GM18861 (cell line): Measurements from ENCODE around the gene DOCK8.

Source experiments
- ATAC-seq: cut with Tn5 transposase; IDR thresholded peaks from one replicate; pipeline ENCODE4 v1.9.1; 2021; ENCODE audit not compliant: unreplicated experiment

Gene DOCK8

GRCh38 chr9:453832-454231 is 239.2 kb downstream of the DOCK8 start:
- no peak for ATAC-seq

DNA sequence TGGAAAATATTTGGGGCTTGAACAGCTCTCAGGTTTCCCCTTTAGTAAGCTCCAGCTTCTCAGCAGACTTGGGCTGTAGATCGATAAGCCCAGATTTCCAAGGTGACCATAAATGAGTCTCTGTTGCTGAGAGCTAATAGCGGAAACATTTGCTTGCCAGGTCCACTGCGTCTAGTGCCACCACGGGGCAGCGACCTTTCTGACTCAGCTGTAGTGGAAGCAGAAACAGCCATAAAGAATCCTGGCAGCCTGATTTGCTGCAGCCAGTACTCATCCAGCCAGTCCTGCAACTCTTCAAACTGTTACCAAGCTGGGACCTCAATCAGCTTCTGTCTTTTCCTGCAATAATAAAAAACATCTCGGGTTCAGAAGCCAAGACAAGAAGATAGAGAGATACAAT is 241.7 kb downstream of the DOCK8 start:
- ATAC-seq, result no peak

DNA sequence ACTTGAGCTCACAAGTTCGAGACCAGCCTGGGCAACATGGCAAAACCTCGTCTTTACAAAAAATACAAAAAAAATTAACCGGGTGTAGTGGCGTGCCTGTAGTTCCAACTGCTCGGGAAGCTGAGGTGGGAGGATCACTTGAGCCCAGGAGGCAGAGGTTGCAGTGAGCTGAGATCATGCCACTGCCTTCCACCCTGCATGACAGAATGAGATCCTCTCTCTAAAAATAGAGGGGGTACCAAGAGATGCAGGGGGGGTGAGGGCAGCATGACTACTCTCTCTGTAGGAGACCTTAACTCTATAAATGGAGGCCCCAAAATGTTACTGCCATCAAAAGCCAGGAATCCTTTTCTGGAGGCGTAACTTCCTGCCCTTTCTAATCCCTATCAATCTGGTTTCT is 243.9 kb downstream of the DOCK8 start:
- ATAC-seq, result no peak

GRCh38 chr9:459491-460444 is 245.1 kb downstream of the DOCK8 start:
- ATAC-seq, result no peak

DNA sequence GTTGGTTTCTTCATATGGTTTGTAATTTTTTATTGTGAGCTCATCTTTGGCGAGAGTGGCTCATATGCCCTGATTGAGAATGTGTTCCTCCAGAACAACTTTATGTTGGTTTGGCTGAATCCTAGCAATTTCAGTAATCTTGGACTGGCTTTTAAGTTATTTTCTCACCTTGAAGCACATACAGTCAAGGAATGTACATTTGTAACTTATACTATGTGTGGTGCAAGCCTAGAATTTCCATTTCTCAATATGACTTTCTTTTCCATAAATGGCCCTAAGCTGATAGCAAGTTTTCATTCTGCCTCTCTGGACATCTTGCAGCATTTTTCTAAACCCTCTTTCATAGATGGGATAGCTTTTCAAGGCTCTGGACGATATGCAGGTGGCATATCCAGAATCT is 247.5 kb downstream of the DOCK8 start:
- no peak for ATAC-seq

DNA sequence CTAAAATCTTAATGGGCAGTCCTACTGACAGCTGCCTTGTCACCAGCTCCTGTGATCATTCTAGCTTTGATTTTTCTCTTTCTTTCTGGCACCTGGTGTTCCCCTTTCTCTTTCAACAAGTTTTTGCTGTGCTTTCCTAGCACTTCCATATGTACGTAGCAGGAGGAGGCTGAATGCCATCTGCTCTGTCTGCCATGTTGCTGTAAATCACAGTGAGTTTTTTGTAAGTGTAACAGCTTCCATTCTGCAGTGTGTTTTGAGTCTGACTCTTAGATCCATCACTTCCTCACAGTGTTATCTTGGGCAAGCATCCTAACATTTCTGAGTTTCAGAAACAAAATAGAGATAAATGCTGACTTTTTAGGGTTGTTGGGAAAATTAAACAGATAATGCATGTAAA is 247.9 kb downstream of the DOCK8 start:
- no peak for ATAC-seq

DNA sequence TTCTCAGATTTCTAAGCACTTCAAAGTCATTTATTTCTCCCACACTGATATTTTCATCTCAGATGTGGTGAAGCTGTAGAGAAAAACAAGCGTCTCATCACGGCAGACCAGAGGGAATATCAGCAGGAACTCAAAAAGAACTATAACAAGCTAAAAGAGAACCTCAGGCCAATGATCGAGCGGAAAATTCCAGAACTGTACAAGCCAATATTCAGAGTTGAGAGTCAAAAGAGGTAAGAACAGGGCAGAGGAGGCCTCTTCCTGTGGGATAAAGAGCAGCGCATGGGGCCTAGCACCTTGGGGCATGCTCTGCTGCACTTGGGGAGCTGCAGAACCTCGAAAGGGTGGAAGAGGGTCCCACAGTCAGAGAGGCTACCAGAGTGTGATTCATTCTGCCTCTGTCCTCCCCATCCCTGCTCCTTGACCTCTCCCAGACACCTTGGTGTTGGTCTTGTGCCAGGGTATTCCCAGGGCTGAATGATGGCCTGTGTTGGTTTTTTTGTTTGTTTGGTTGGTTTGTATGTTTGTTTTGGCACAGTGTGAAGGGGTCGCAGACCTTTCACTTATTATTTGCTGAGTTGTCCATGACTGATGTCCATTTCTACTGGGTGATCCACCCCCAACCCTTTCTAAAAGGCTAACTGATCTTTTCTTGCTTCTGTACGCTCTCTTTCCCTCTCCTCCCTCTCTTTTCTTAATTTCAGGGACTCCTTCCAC is 248.9 kb downstream of the DOCK8 start:
- no peak for ATAC-seq

DNA sequence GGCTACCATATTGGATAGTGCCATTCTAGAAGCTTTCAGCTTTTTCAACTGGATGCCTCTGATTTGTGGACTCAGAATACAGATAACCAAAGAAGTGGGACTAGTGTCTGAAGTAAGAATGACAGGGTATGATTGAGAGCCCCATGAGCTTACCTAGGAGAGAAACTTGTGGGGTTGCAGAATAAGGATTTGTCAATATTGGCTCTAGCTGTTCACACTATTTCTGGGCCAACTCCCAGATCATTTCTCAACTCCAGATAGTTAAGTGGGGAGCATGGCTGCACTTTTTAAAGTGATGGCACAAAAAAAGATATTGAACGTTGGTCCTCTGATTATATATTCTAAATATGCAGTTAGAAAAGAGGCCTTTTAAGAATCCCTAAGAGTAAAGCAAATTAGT is 252.1 kb downstream of the DOCK8 start:
- ATAC-seq, result no peak

DNA sequence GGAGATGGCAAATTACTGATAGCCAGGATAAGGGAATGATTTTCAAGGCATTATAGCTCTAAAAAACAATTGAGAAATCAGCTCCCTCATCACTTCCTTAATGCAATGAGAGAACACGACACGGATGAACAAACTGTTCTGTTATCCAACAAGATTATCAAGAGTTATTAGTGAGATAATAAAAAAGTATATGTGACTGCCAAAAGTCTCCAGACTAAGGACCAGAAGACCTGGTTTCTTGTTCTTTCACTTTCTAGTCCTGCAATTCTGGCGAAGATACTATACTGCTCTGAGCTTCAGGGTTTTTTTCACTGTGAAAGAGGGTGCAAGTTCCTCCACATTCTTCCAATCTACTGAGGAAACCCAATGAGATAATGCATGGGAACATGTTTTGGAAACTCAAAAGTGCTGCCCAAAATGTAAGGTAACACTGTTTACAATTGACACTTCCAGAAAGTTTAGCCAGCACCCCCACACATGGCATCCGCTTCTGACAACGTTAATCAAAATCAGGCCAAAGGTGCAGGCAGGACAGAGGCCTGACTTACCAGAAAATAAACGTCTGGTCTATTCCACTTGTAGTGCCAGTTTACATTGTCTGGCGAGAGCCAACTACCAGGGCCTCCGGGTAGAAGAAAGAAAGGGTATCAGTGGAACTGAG is 254.2 kb downstream of the DOCK8 start:
- no peak for ATAC-seq

DNA sequence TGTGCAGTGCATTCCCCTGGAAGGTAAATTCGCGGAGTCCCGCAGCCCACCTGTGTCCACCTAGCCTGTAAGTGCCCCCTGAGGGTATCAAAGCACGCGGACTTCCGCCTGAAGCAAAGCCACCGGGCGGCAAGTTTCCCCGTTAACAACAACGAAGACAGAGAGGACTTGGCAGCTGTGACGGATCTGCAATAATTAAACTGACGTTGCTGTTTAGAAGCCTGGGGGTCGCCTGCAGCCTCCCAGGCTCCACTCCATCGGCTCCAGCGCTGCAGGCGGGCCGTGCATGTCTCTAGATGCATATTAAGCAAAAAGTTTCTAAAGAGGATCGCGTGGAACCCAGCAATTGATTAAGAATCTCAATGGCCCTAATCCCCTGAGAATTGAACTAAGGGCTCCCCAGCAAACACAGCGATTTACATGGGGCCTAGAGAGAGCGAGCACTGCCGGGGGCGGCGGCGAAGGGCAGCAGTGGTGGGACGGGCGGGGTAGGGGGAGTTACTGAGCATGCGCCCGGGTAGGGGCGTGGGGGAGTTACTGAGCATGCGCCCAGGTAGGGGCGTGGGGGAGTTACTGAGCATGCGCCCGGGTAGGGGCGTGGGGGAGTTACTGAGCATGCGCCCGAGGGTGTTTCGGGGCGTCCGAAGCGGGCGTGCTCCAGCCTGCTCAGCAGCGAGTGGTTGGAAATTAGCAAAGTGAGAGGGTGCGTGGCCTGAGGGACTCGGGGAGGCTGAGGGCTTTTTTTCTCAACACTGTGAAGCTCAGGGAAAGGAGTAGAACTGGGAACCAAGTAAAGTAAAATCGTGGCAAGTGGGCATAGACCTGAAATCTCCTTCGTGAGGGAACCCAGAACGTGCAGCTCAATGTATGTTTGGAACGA is 255.2 kb downstream of the DOCK8 start:
- peak; percentile 83 for ATAC-seq

GRCh38 chr9:470552-471194 is 256.0 kb downstream of the DOCK8 start:
- ATAC-seq, result peak; percentile 2

GRCh38 chr9:471320-471719 is 256.7 kb downstream of the DOCK8 start:
- ATAC-seq, result no peak

DNA sequence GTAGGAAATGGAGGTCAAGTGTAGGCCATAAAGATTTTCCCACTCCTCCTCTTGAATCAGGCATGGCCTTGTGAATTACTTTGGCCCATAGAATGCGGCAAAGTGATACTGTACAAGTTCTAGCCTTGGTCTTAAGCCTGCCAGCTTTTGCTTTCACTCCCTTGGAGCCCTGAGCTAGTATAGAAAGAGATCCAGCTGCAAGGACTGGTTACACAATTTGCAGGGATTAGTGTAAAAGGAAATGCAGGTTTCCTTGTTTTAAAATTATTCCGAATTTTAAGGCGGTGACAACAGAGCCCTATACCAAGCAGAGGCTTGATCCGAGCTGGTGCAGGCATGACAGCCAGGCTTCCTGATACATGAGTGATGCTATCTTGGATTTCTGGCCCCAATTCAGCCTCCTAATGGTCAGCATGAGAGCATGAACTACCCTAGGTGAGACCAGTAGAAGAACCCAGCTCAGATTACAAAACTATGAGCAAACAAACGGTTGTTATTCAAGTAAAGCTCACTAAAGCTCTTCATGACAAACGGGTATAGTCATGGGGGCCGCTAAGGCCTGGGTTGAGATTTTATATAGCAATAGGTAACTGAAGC is 257.9 kb downstream of the DOCK8 start:
- ATAC-seq, result no peak

DNA sequence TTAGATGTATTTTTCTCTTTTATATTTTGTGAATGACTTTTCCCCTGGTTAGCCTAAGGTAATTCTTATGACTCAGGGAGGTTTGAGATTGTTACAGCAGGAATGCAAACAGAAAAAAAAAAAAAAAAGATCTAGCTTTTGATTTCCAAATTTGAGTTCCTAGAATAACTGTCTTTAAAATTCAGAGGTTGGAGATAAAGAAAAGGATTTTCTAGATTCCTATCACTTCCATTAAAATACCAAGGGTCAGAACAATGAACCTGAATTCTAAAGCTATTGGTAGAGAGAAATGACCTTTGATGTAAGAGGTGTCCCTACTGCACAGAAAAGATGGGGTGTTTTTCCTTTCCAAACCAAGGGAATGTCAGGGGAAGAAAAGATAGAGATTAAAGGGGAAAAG is 262.5 kb downstream of the DOCK8 start:
- no peak for ATAC-seq

DNA sequence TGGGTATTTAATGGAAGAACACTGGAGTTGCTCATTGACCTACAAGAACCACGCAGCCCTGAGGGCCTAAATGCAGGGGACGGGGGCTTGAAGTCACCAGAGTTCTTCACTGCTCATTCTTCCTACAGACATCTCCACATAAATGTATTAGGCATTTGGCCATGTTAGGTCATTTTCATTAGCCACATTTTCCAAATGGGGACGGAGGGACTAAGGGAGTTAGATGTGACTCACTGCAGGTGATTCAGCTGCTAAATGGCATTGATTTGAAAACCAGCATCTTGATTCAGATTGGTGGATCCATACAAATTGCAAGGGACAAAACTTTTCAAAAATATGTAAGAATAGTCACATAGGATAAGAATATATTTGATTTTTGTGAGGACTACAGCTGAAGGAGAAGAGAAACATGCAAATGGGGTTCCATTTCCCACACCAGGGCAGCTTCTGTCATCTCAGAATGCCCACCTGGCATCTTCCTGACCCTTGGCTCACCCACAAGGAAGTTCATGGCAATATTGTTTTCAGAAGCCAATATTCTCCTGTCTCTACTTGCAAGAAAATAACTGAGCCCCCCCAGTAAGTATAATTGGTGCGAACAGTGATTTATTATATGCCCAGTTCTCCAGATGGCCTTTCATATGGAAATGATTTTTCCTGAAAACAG is 264.8 kb downstream of the DOCK8 start:
- ATAC-seq, result no peak

DNA sequence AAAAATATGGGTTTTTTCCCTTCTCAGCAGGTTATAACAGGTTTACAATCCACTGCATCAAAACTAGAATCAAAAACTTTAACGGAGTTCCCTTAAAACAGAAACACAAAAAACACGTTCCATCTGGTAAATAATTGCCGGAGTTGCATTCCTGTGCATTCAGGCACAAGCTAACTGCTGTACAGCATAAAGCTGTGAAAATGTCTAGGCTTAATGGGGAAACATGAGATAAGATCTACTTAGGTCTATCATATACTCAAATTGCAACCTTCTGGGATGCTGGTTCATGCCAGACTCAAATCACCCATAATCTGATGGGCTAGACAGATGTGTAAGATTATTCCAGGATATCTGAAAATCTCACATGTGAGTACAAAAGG is 265.3 kb downstream of the DOCK8 start:
- ATAC-seq, result no peak

DNA sequence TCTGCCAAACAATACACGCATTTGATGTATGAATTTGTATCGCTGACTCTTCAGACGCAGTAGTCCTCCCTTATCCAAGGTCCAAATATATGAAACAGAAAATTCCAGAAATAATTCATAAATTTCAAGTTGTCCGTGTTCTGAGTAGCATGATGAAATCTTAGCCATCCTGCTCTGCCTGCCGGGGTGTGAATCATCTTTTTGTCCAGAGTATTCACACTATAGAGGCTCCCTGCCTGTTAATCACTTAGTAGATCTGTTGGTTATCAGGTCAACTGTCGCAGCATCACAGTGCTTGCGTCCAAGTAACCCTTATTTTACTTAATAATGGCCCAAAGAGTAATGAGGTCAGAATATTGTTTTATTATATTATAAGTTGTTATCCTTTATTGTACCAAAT is 268.1 kb downstream of the DOCK8 start:
- no peak for ATAC-seq

DNA sequence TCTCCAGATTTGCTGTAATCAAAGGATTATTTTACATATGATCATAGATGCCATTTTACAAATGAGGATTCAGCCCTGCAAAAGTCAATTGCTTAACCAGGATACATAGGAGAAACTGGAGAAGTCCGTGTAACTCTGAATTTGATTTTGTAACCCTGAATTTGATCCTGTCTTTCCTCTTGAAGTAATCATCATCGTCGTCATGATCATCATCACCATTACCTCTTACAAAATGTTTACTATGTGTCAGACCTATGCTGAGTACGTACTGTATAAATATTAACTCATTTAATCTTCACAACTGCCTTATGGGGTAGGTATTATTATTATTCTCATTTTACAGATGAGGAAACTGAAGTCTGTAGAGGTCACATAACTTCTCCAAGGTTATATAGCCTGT is 271.5 kb downstream of the DOCK8 start:
- no peak for ATAC-seq

DNA sequence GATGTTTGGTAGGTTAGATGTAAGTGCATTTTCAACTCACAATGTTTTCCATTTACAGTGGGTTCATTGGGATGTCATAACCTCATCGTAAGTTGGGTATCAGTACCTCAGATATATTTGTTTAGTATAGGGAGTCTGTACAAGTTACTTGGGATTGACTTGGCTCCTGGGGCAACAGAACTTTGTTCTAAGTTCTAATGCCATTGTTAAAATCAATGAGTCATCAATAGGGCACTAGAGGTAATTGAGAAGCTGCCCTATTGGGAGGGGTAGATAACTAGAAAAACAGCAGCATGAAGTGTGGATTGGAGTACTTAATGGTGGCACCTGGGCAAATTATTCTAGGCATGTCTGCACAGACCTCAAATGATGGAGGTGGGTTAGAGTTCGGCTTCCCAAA is 272.8 kb downstream of the DOCK8 start:
- no peak for ATAC-seq
